OCI-LY3 (cell line): ENCODE measurements around the gene ZNF791.

Source experiments
- EZH2phosphoT487 ChIP-seq: fragments of 200-600 bp; shearing (Covaris generic); IDR thresholded peaks from 2 replicates; pipeline ENCODE4 v1.6.1; 2018; ENCODE audit warnings: antibody characterized with exemption, mixed run types, low read depth
- TF ChIP-seq, protein P1 (sequence below): fragments of 200-600, 300-600 bp; sonication (generic); IDR thresholded peaks from 2 replicates; pipeline ENCODE4 v1.5.1; 2014; ENCODE audit warnings: antibody characterized with exemption, low read length, low read depth

DNA sequence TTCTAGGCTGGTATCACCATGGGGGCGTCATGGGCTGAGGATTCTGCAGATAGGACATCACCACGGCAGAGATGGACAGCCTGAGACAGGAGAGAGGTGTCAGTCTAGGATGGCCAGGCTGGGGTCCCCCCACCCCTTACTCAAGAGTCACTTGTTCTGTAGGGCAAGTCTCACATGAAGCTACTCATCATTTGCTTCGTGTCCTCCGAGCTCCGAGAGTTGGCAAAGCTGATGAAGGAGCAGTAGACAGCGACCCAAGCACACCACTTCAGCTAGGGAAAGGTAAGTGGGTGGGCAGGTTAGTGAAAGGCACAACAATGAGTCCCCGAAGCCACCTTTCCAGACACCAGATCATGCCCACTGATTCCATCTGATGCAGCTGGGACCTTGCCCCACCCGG is 57.6 kb downstream of the ZNF791 start:
- TF ChIP-seq, protein P1, sequence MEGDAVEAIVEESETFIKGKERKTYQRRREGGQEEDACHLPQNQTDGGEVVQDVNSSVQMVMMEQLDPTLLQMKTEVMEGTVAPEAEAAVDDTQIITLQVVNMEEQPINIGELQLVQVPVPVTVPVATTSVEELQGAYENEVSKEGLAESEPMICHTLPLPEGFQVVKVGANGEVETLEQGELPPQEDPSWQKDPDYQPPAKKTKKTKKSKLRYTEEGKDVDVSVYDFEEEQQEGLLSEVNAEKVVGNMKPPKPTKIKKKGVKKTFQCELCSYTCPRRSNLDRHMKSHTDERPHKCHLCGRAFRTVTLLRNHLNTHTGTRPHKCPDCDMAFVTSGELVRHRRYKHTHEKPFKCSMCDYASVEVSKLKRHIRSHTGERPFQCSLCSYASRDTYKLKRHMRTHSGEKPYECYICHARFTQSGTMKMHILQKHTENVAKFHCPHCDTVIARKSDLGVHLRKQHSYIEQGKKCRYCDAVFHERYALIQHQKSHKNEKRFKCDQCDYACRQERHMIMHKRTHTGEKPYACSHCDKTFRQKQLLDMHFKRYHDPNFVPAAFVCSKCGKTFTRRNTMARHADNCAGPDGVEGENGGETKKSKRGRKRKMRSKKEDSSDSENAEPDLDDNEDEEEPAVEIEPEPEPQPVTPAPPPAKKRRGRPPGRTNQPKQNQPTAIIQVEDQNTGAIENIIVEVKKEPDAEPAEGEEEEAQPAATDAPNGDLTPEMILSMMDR, result no peak
- no peak for TF ChIP-seq EZH2phosphoT487
